ENCODE results near the gene RFX3. TPM values are rescaled to one million over a fixed set of nuclear protein-coding genes. Genes with fewer than 3 reads are reported as not detected.

The RFX3 gene
- total and polyA plus RNA-seq, 2 donors (not counting 3 experiments of a cell fraction or from before 2014, with no cell fraction given): 4.8 to 10.5 TPM

- no peaks in the 10 kb centered on the region for H3K4me1 ChIP-seq (ENCODE audit: control insufficient read depth, extremely low read depth, insufficient read depth, low read length)
- no peak overlapping the region for H3K4me2 ChIP-seq (ENCODE audit: insufficient read depth, low read length)
- FAIRE-seq (no peak), DNase-seq (ENCODE audit: low read depth, low spot score) (no peak)
- no peak overlapping the region for H3K4me3 ChIP-seq (replicated peaks in 1 of 3; ENCODE audit: insufficient read depth in 1 of 3, low read depth in 1 of 3, low read length in 3 of 3)
- no peaks in the 10 kb centered on the region for H3K9me3 ChIP-seq (replicated peaks; ENCODE audit: control insufficient read depth, insufficient read depth, low read length)
- no peak overlapping the region for H2AFZ ChIP-seq (ENCODE audit: low read depth, low read length)
- CTCF ChIA-PET: no interaction called here
- H3K9ac ChIP-seq (replicated peaks; ENCODE audit: extremely low read depth, insufficient read depth, low read length): no peak overlapping the region
- no TSS peak for BruUV-seq (replicated peaks)
- H3K27me3 ChIP-seq (ENCODE audit: control insufficient read depth in 2 of 2, insufficient read depth in 2 of 2, low read length in 2 of 2): peaks cover 10 to 13% of the 10 kb centered on the region in 2 experiments
- H4K20me1 ChIP-seq (replicated peaks; ENCODE audit: control insufficient read depth, extremely low read depth, insufficient read depth, low read length): no peaks in the 10 kb centered on the region
- no peaks in the 10 kb centered on the region for H3K36me3 ChIP-seq (ENCODE audit: control insufficient read depth in 2 of 2, extremely low read depth in 1 of 2, insufficient read depth in 2 of 2, low read length in 2 of 2)
- no peak for TF ChIP-seq CTCF (IDR thresholded peaks at IDR 0.05; ENCODE audit: extremely low read depth in 1 of 2, insufficient read depth in 1 of 2, low read depth in 1 of 2, low read length in 2 of 2)
- no peak for TF ChIP-seq GATA2 (IDR thresholded peaks at IDR 0.05; ENCODE audit: insufficient read depth, insufficient read length, low read depth, low read length)
- TF ChIP-seq EZH2 (IDR thresholded peaks at IDR 0.05; ENCODE audit: borderline replicate concordance, low read depth, low read length, severe bottlenecking): no peak
- TF ChIP-seq, protein P1, sequence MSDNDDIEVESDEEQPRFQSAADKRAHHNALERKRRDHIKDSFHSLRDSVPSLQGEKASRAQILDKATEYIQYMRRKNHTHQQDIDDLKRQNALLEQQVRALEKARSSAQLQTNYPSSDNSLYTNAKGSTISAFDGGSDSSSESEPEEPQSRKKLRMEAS (IDR thresholded peaks at IDR 0.05; ENCODE audit: insufficient read depth, insufficient read length): no peak
- TF ChIP-seq POLR2A (IDR thresholded peaks at IDR 0.05; ENCODE audit: low read depth, low read length): no peak
- no peak for TF ChIP-seq MYC (IDR thresholded peaks at IDR 0.05; ENCODE audit: low read depth, low read length)
- TF ChIP-seq FOS (IDR thresholded peaks at IDR 0.05; ENCODE audit: borderline replicate concordance, insufficient read depth, low read length): no peak
- no peak for TF ChIP-seq JUN (IDR thresholded peaks at IDR 0.05; ENCODE audit: borderline replicate concordance, insufficient read depth, insufficient read length, low read depth)
- no peak for TF ChIP-seq POLR2AphosphoS5 (IDR thresholded peaks at IDR 0.05; ENCODE audit: insufficient read depth, low read depth, low read length)
- POLR2A ChIA-PET: no interaction called here
- no peaks in the 10 kb centered on the region for H3K79me2 ChIP-seq (ENCODE audit: control insufficient read depth, insufficient read depth, low read length)
- H3K27ac ChIP-seq (ENCODE audit: insufficient read depth, low read depth, low read length): no peak overlapping the region
- intact Hi-C loops (cut with micrococcal nuclease): no loop called here
- dilution Hi-C loops (cut with MboI; ENCODE audit: extremely low pct_ligation_motif_present, low sequenced_read_pairs): no loop called here
- H3K9me1 ChIP-seq (replicated peaks; ENCODE audit: control insufficient read depth, extremely low read depth, insufficient read depth, low read length): no peaks in the 10 kb centered on the region
Observed at GRCh38 chr9:3186751-3187150, 339.1 kb downstream of the RFX3 start.
